ENCODE data around the gene SCN3A. TPM values are rescaled to one million over a fixed set of nuclear protein-coding genes. Genes with fewer than 3 reads are reported as not detected.

SCN3A gene
- total RNA-seq, 1 experiment from 2014 or later, result not detected

GRCh38 chr2:165239856-165240515, 36.1 kb upstream of the SCN3A start:
- Mint-ChIP-seq H3K27ac (ENCODE audit: unreplicated experiment) (no peak overlapping the region), H3K9me3 (ENCODE audit: unreplicated experiment) (no peaks in the 10 kb centered on the region), H3K4me3 (ENCODE audit: unreplicated experiment) (no peak overlapping the region), H3K36me3 (ENCODE audit: insufficient read depth, unreplicated experiment) (no peaks in the 10 kb centered on the region), H3K4me1 (ENCODE audit: low read depth, unreplicated experiment) (no peaks in the 10 kb centered on the region), H3K27me3 (ENCODE audit: insufficient read depth, unreplicated experiment) (peaks cover 5% of the 10 kb centered on the region)
- H3K9me3 ChIP-seq, result no peaks in the 10 kb centered on the region
- POLR2A ChIA-PET, result no interaction called here
- no peaks in the 10 kb centered on the region for H3K36me3 ChIP-seq (ENCODE audit: control insufficient read depth, insufficient read depth, low read length)
- DNase-seq, result no peak
- H3K4me1 ChIP-seq, result no peaks in the 10 kb centered on the region
- no peaks in the 10 kb centered on the region for H3K27me3 ChIP-seq (replicated peaks; ENCODE audit: control insufficient read depth, insufficient read depth, low read length)
- no TSS peak for BruUV-seq (replicated peaks)
- H3K4me3 ChIP-seq (ENCODE audit: low read depth, low read length), result no peak overlapping the region
- no peak for TF ChIP-seq CTCF (IDR thresholded peaks at IDR 0.05; ENCODE audit: insufficient read depth in 1 of 2, low read depth in 1 of 2, low read length in 1 of 2, severe bottlenecking in 1 of 2, unreplicated experiment in 1 of 2)
- intact Hi-C loops (cut with micrococcal nuclease; ENCODE audit: unreplicated experiment), result loop anchor here (1.0 to 10.0 kb wide), 5 partner anchors 53 to 634 kb away; no protein-coding TSS in a partner anchor
- CTCF ChIA-PET, result interaction anchor here (0.6 to 0.7 kb wide), 3 partner anchors 54 to 247 kb away, joined by 3 read pairs; no protein-coding TSS in a partner anchor

GRCh38 chr2:165239230-165239629, 35.4 kb upstream of the SCN3A start, which contains the start of gene SCN2A:
Gene SCN2A, plus strand, starts transcription at chr2:165239414. Its CDS starts 56,410 bp downstream, at chr2:165295824.
- Histone ChIP-seq H3K4me3 (ENCODE audit: low read depth, low read length) (no peak within 1 kb of the TSS), H3K36me3 (ENCODE audit: control insufficient read depth, insufficient read depth, low read length) (no peaks in the 10 kb centered on the region), H3K9me3 (no peaks in the 10 kb centered on the region), H3K27me3 (replicated peaks; ENCODE audit: control insufficient read depth, insufficient read depth, low read length) (no peaks in the 10 kb centered on the region), H3K4me1 (no peaks in the 10 kb centered on the region)
- H3K27ac Mint-ChIP-seq (ENCODE audit: unreplicated experiment), result no peak within 1 kb of the TSS
- H3K9me3 Mint-ChIP-seq (ENCODE audit: unreplicated experiment), result no peaks in the 10 kb centered on the region
- DNase-seq, result peak in 1 of 2 experiments; percentile 54
- ChIA-PET POLR2A (no interaction called here), CTCF (interaction anchor here (0.6 to 0.7 kb wide), 4 partner anchors 54 to 249 kb away, joined by 3 read pairs; no protein-coding TSS in a partner anchor)
- peaks cover 5% of the 10 kb centered on the region for H3K27me3 Mint-ChIP-seq (ENCODE audit: insufficient read depth, unreplicated experiment)
- no peaks in the 10 kb centered on the region for H3K36me3 Mint-ChIP-seq (ENCODE audit: insufficient read depth, unreplicated experiment)
- no TSS peak for BruUV-seq (replicated peaks)
- H3K4me3 Mint-ChIP-seq (ENCODE audit: unreplicated experiment), result no peak within 1 kb of the TSS
- peak; percentile 62 to 89 for TF ChIP-seq CTCF (IDR thresholded peaks at IDR 0.05; ENCODE audit: insufficient read depth in 1 of 2, low read depth in 1 of 2, low read length in 1 of 2, severe bottlenecking in 1 of 2, unreplicated experiment in 1 of 2)
- intact Hi-C loops (cut with micrococcal nuclease; ENCODE audit: unreplicated experiment), result loop anchor here (1.0 to 10.0 kb wide), 5 partner anchors 54 to 635 kb away; no protein-coding TSS in a partner anchor
- H3K4me1 Mint-ChIP-seq (ENCODE audit: low read depth, unreplicated experiment), result no peaks in the 10 kb centered on the region

DNA sequence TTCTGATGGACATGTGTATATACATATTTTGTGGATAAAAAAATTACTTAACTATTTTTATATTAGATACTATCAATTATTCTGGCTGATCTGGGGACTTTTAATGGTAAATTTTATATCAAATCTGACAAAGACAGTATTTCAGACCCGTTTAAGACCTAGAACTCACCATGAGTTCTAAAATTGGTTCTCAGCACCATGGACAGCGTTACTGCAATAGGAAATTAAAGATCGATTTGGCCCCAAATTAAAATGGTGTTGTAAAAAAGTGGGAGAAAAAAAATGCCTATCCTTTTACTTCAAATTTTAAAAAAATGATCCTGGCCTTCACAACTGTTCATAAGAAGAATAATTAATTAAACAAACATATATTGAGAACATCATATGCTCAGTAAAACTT, 34.4 kb upstream of the SCN3A start:
- Mint-ChIP-seq H3K27ac (ENCODE audit: unreplicated experiment) (no peak overlapping the region), H3K4me3 (ENCODE audit: unreplicated experiment) (no peak overlapping the region), H3K9me3 (ENCODE audit: unreplicated experiment) (no peaks in the 10 kb centered on the region), H3K36me3 (ENCODE audit: insufficient read depth, unreplicated experiment) (no peaks in the 10 kb centered on the region), H3K4me1 (ENCODE audit: low read depth, unreplicated experiment) (no peaks in the 10 kb centered on the region), H3K27me3 (ENCODE audit: insufficient read depth, unreplicated experiment) (peaks cover 5% of the 10 kb centered on the region)
- Histone ChIP-seq H3K36me3 (ENCODE audit: control insufficient read depth, insufficient read depth, low read length) (no peaks in the 10 kb centered on the region), H3K4me3 (ENCODE audit: low read depth, low read length) (no peak overlapping the region), H3K27me3 (replicated peaks; ENCODE audit: control insufficient read depth, insufficient read depth, low read length) (no peaks in the 10 kb centered on the region), H3K4me1 (no peaks in the 10 kb centered on the region), H3K9me3 (no peaks in the 10 kb centered on the region)
- DNase-seq, result peak in 1 of 2 experiments; percentile 16
- POLR2A ChIA-PET, result no interaction called here
- intact Hi-C loops (cut with micrococcal nuclease; ENCODE audit: unreplicated experiment), result loop anchor here (10.0 kb wide), 1 partner anchor 157 kb away; no protein-coding TSS in a partner anchor
- CTCF ChIA-PET, result no interaction called here
- BruUV-seq (replicated peaks), result no TSS peak
- TF ChIP-seq CTCF (IDR thresholded peaks at IDR 0.05; ENCODE audit: insufficient read depth in 1 of 2, low read depth in 1 of 2, low read length in 1 of 2, severe bottlenecking in 1 of 2, unreplicated experiment in 1 of 2), result no peak
